Left colon (tissue), 2 donors: Measurements from ENCODE around the gene TPH1. TPM values are rescaled to one million over a fixed set of nuclear protein-coding genes. Genes with fewer than 3 reads are reported as not detected.

Experiments used
- total RNA-seq, 2 donors: library from RNA; stranded (reverse); fragmentation: NEBNext Ultra II Directional; extraction: Animal tissue kit (Norgen Biotek cat#: 25700); gene quantifications; one replicate each; pipeline ENCODE4 v1.2.1, GENCODE V29; 2021
- donor health status: DM: no; HTN: no; CAD: no.
- donor health status: DM: yes; HTN: yes; CAD: no.

The TPH1 gene
- total RNA-seq, 2 donors from 2014 or later, result 13.9 to 14.6 TPM

Other genes with a start within 250 kb of the TPH1 start
- gene SERGEF, start 33.2 kb downstream of the TPH1 start, total RNA-seq, result 10 to 100 TPM; 28.6 to 30.6 TPM
- 10 to 100 TPM; 10.3 to 10.6 TPM for gene SAAL1, start 59.8 kb upstream of the TPH1 start, total RNA-seq
- gene MRGPRX3, start 86.3 kb upstream of the TPH1 start, total RNA-seq, result not detected
- not detected for gene MRGPRX4, start 126.6 kb upstream of the TPH1 start, total RNA-seq
- not detected for gene SAA4, start 190.5 kb upstream of the TPH1 start, total RNA-seq
- 1 to 10 TPM in 1 of 2 donors, under 1 TPM in 1; 0.58 to 1.1 TPM for gene SAA2, start 202.4 kb upstream of the TPH1 start, total RNA-seq
- gene SAA1, start 220.0 kb upstream of the TPH1 start, total RNA-seq, result 10 to 100 TPM in 1 of 2 donors, 1 to 10 TPM in 1; 3.1 to 11.3 TPM